ENCODE data around the gene EBF4. TPM values are rescaled to one million over a fixed set of nuclear protein-coding genes. Genes with fewer than 3 reads are reported as not detected.

The EBF4 gene
- total and polyA plus RNA-seq, 2 of the 8 experiments (the other 6 are each of a cell fraction or from before 2014, with no cell fraction given) = 1.2 to 2.9 TPM

- Histone ChIP-seq H2AFZ (ENCODE audit: low read length) (no peak overlapping the region), H3K4ac (replicated peaks; ENCODE audit: insufficient read length, low read depth, low read length) (no peak overlapping the region), H3K27ac (ENCODE audit: low read depth, low read length) (no peak overlapping the region), H4K20me1 (replicated peaks in 1 of 2; ENCODE audit: control insufficient read depth in 1 of 2, insufficient read depth in 2 of 2, low read length in 2 of 2) (peaks cover 0 to 2% of the 10 kb centered on the region in 2 experiments), H4K8ac (ENCODE audit: extremely low read depth, insufficient read depth, low read length) (no peak overlapping the region), H2BK20ac (ENCODE audit: low read length) (no peak overlapping the region), H2BK15ac (ENCODE audit: low read length) (no peak overlapping the region), H3K56ac (replicated peaks; ENCODE audit: insufficient read length, low read depth, low read length) (no peak overlapping the region), H3K4me2 (ENCODE audit: insufficient read depth in 1 of 2, low read depth in 2 of 2, low read length in 2 of 2) (no peak overlapping the region), H2BK5ac (ENCODE audit: low read depth, low read length) (no peak overlapping the region), H3K27me3 (replicated peaks in 1 of 4; ENCODE audit: control insufficient read depth in 3 of 4, extremely low read depth in 1 of 4, insufficient read depth in 3 of 4, low read length in 3 of 4) (peaks cover 30 to 67% (median 46%) of the 10 kb centered on the region in 4 experiments), H3K9me3 (ENCODE audit: insufficient read depth in 2 of 2, low read depth in 1 of 2, low read length in 1 of 2) (no peaks in the 10 kb centered on the region), H3K4me3 (ENCODE audit: extremely low read depth in 1 of 4, insufficient read depth in 2 of 4, low read depth in 3 of 4, low read length in 4 of 4) (no peak overlapping the region), H4K5ac (ENCODE audit: insufficient read length, low read depth, low read length) (no peak overlapping the region), H3K4me1 (replicated peaks in 1 of 4; ENCODE audit: control insufficient read depth in 3 of 4, insufficient read depth in 4 of 4, low read length in 3 of 4) (peaks cover 2 to 30% (median 23%) of the 10 kb centered on the region in 4 experiments), H2BK120ac (replicated peaks; ENCODE audit: low read depth, low read length) (no peak overlapping the region), H3K18ac (ENCODE audit: extremely low read depth, low read length) (no peak overlapping the region), H3K79me2 (ENCODE audit: control insufficient read depth in 1 of 2, insufficient read depth in 2 of 2, low read length in 2 of 2) (no peaks in the 10 kb centered on the region), H4K91ac (replicated peaks; ENCODE audit: insufficient read length, low read length) (no peak overlapping the region), H3K79me1 (ENCODE audit: low read depth, low read length) (no peaks in the 10 kb centered on the region), H3K14ac (ENCODE audit: insufficient read length) (no peak overlapping the region), H3K36me3 (ENCODE audit: control insufficient read depth in 2 of 4, insufficient read depth in 4 of 4, low read length in 3 of 4) (peaks cover 0 to under 1% (median 0%) of the 10 kb centered on the region in 4 experiments; a peak in 1 of 8 replicates), H2BK12ac (ENCODE audit: low read depth, low read length) (no peak overlapping the region), H3K23me2 (ENCODE audit: low read depth, low read length) (peaks cover 12% of the 10 kb centered on the region; the same call in 1 of the 2 replicates), H2AK5ac (ENCODE audit: low read depth, low read length) (no peak overlapping the region), H3K23ac (ENCODE audit: insufficient read length) (no peak overlapping the region), H3K9ac (replicated peaks in 1 of 4; ENCODE audit: extremely low read depth in 1 of 4, low read depth in 3 of 4, low read length in 3 of 4) (no peak overlapping the region)
- ChIA-PET POLR2A (ENCODE audit: partially characterized antibody) (no interaction called here), CTCF (ENCODE audit: partially characterized antibody) (interaction anchor here (1.3 to 18.6 kb wide), 3 partner anchors 32 to 54 kb away, joined by 3 to 286 read pairs (median 4); partner anchors contain the start of gene EBF4)
- no peak for FAIRE-seq
- WGBS, 2 experiments (ENCODE audit: extremely low coverage in 1 of 2, insufficient coverage in 1 of 2, insufficient read length in 1 of 2, insufficient replicate concordance in 2 of 2, low coverage in 1 of 2, low lambda C conversion rate in 2 of 2, missing lambda C conversion rate in 1 of 2) = 85% methylated on average over 8 of the region's 8 CpGs; no CpG with 5 or more reads in 1 of the 2 experiments
- no peak for DNase-seq (ENCODE audit: low read depth in 1 of 2, low spot score in 2 of 2)
- TF ChIP-seq CHD2 (IDR thresholded peaks at IDR 0.05; ENCODE audit: low read length) (no peak), CEBPB (IDR thresholded peaks at IDR 0.05; ENCODE audit: low read depth, low read length) (no peak), ZNF274 (IDR thresholded peaks at IDR 0.05; ENCODE audit: borderline replicate concordance, extremely low read depth, low read length) (no peak)
These were observed 54.2 kb downstream of the EBF4 start for GRCh38 chr20:2746636-2747265.

All from H1 (cell line).